ENCODE data around the gene ARGLU1.

Gene ARGLU1

GRCh38 chr13:106507560-106508274, 60.2 kb downstream of the ARGLU1 start:
- TF ChIP-seq, protein P1, sequence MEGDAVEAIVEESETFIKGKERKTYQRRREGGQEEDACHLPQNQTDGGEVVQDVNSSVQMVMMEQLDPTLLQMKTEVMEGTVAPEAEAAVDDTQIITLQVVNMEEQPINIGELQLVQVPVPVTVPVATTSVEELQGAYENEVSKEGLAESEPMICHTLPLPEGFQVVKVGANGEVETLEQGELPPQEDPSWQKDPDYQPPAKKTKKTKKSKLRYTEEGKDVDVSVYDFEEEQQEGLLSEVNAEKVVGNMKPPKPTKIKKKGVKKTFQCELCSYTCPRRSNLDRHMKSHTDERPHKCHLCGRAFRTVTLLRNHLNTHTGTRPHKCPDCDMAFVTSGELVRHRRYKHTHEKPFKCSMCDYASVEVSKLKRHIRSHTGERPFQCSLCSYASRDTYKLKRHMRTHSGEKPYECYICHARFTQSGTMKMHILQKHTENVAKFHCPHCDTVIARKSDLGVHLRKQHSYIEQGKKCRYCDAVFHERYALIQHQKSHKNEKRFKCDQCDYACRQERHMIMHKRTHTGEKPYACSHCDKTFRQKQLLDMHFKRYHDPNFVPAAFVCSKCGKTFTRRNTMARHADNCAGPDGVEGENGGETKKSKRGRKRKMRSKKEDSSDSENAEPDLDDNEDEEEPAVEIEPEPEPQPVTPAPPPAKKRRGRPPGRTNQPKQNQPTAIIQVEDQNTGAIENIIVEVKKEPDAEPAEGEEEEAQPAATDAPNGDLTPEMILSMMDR (IDR thresholded peaks at IDR 0.05; ENCODE audit: insufficient read depth, low read depth, low read length, missing control alignments): no peak
- peak; percentile 95 for DNase-seq (ENCODE audit: low read depth)
- H3K4me3 ChIP-seq (ENCODE audit: low read length): peak overlapping the region; percentile 21

DNA sequence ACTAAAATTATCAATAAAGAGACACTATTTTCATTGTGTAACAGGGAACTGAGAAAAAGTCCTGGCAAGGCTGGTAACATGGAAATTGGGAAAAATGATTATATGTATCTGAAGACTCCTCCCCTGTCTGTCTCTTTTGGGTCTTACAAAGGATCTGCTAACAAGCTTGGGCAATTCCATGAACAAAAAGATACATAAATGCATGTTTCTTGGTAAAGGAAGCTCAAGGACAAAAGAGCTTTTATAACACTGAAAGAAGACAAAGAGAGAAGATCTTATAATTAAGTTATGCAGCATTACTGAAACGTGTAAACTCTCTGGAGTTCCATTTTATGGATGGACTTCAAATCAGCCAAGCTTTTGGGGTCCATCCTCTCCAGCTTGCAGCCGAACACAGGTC, 61.7 kb downstream of the ARGLU1 start:
- H3K4me3 ChIP-seq (ENCODE audit: low read length): no peak overlapping the region
- TF ChIP-seq, protein P1 (IDR thresholded peaks at IDR 0.05; ENCODE audit: insufficient read depth, low read depth, low read length, missing control alignments): no peak
- DNase-seq (ENCODE audit: low read depth): no peak

DNA sequence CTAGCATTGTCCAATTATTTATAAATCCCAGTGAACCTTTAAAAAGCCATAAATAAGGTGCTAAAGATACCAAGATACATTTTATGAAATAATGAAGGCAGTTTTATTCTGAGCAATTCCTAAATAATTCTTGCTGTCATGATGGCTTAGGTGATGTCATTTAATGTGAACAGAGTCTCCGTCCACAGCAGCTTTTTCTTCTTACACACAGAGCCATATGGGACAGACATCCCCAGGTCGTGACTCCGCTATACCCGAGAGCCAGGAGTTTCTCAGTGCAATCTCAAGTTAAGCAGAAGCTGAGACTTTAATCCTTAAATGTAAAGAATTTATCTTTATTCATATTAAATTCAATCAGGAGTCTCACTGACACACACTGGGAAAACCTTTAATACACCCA, 62.2 kb downstream of the ARGLU1 start:
- TF ChIP-seq, protein P1 (IDR thresholded peaks at IDR 0.05; ENCODE audit: insufficient read depth, low read depth, low read length, missing control alignments): no peak
- DNase-seq (ENCODE audit: low read depth): no peak

DNA sequence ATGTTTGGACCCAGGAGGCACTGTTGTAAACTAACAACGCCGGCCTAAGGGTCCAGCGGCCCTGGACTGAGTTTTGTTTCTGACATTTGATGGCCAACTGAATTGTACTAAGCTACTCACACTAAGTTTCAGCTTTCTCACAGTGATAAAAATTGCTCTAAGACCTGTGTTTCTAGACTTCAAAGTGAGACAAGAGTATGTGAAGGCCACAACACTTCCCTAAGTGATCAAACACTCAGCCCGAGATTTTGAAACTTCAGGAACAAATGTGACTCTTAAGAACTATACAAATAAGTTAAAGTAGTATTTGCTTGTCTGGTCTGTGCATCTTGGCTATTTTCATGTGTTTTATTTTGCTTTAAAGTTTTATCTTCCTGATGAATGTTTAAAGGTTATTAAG, 62.6 kb downstream of the ARGLU1 start:
- H3K4me3 ChIP-seq (ENCODE audit: low read length): no peak overlapping the region
- DNase-seq (ENCODE audit: low read depth): no peak
- TF ChIP-seq, protein P1 (IDR thresholded peaks at IDR 0.05; ENCODE audit: insufficient read depth, low read depth, low read length, missing control alignments): no peak

More for the DNA sequence above, 62.2 kb downstream of the ARGLU1 start:
- no peak overlapping the region for H3K4me3 ChIP-seq (ENCODE audit: low read length)

- H3K4me3 ChIP-seq (ENCODE audit: low read length): no peak overlapping the region
- TF ChIP-seq, protein P1 (IDR thresholded peaks at IDR 0.05; ENCODE audit: insufficient read depth, low read depth, low read length, missing control alignments): no peak
- DNase-seq (ENCODE audit: low read depth): no peak
These were observed 64.0 kb downstream of the ARGLU1 start for GRCh38 chr13:106503730-106504453.

DNA sequence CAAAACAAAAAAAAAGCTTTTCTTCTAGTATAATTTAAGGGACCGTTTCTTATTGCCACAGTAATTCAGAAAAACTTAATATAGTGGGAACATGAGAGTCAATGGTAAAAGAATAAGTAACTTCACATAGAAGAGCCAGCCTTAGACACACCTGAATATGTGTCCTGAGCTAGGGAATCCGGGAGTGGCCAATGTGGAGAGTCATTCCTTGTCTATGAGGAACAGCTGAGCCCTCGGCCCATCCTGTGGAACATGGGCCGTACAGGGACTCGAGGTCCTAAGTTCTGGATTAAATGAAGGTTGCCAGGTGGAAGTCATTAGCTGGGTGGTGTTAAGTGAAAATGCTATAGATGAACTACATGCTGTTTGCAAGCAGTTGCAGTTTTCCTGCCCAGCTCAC, 64.7 kb downstream of the ARGLU1 start:
- DNase-seq (ENCODE audit: low read depth): peak; percentile 66
- TF ChIP-seq, protein P1 (IDR thresholded peaks at IDR 0.05; ENCODE audit: insufficient read depth, low read depth, low read length, missing control alignments): no peak
- H3K4me3 ChIP-seq (ENCODE audit: low read length): no peak overlapping the region
